A549 treated with ZK216348 at 1 μM for 4 hours (cell line): ENCODE measurements around the gene MDFI. TPM values are rescaled to one million over a fixed set of nuclear protein-coding genes. Genes with fewer than 3 reads are reported as not detected.

Source experiments
- total RNA-seq: library from RNA; stranded (reverse); fragments of 200-300 nt; extraction: Qiagen RNA extraction; gene quantifications from 5 replicates; pipeline ENCODE4 v1.2.3, GENCODE V29; 2022; ENCODE audit warnings: low read depth

The MDFI gene, protein sequence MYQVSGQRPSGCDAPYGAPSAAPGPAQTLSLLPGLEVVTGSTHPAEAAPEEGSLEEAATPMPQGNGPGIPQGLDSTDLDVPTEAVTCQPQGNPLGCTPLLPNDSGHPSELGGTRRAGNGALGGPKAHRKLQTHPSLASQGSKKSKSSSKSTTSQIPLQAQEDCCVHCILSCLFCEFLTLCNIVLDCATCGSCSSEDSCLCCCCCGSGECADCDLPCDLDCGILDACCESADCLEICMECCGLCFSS
- total RNA-seq = 0.53 to 0.86 TPM (median 0.75 TPM) in 5 replicates

DNA sequence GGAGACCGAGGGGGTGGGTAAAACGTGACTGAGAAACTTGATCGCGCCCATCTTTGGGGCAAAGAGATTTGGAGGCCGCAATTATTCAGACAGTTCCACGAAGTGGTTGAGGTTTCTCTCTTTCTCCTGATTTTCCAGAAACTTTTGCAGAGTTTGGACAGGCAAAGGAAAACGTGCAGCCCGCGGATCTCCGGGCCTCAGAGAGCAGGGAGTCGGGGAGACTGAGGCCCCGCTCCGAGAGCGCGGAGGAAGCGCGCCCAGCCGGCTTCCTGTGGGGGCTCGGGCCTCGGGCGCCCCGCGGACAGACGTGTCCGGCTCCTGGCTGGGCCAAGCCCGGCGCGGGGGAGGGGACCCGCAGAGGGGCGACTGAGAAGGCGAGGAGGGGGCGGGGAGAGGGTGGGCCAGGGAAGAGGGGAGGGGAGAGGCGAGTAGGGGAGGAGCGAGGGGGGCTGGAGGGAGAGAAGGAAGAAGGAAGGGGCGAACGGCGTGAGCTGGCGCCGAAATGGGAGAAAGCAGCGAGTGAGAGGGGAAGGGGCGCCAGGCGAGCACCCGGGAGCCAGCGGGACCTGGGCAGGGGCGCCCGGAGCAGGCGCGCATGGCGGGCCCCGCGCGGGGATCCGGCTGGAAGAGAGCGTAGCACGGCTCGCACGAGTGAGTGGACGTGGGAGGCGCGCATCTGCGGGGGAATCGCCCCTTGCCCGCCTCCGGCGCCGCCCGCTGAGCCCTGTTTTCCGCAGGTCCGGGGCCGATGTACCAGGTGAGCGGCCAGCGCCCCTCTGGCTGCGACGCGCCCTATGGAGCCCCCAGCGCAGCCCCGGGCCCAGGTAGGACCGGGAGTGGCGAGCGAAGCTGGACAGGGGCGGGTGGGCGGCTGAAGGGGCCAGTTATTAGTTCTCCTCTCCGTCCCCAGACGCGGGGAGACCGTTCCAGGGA, at the start of gene MDFI:
Gene MDFI (plus strand): TSS at position 467 of the 933 bp plus-strand sequence. CDS start 282 bp downstream, at position 749.

Other genes with a start within 250 kb of the MDFI start
- 12.5 to 28.7 TPM (median 24.7 TPM) in 5 replicates for gene FOXP4, start 92.1 kb upstream of the MDFI start, total RNA-seq
- gene TFEB, start 97.1 kb downstream of the MDFI start, total RNA-seq = 2.7 to 7.4 TPM (median 6.8 TPM) in 5 replicates
- not detected in 5 replicates for gene PGC, start 108.9 kb downstream of the MDFI start, total RNA-seq
- gene FRS3, start 141.4 kb downstream of the MDFI start, total RNA-seq = 1.5 to 3.3 TPM (median 2.3 TPM) in 5 replicates
- gene PRICKLE4, start 142.3 kb downstream of the MDFI start, total RNA-seq = 0.70 to 1.6 TPM (median 1.1 TPM) in 4 of 5 replicates, not detected in the other
- 266 to 344 TPM (median 296 TPM) in 5 replicates for gene TOMM6, start 149.2 kb downstream of the MDFI start, total RNA-seq